Smooth muscle cell (in vitro differentiated cells): ENCODE measurements around the gene TGFA. TPM values are rescaled to one million over a fixed set of nuclear protein-coding genes. Genes with fewer than 3 reads are reported as not detected.

Experiments used
- DNase-seq: peaks from one replicate; lab custom pipeline; 2025; ENCODE audit not compliant: unreplicated experiment; lab: John Stamatoyannopoulos, UW
- H2AFZ ChIP-seq: fragments of 200-600 bp; sonication (generic); 2 replicates; pipeline ENCODE4 v1.6.0; 2016; ENCODE audit warnings: antibody characterized with exemption, low read depth, mild to moderate bottlenecking
- H3F3A ChIP-seq: fragments of 200-600 bp; sonication (generic); 2 replicates; pipeline ENCODE4 v1.6.0; 2017; ENCODE audit warnings: antibody characterized with exemption, low read depth
- H3K27ac ChIP-seq: fragments of 200-600 bp; sonication (generic); 2 replicates; pipeline ENCODE4 v1.5.1; 2016; ENCODE audit warnings: low read depth, mild to moderate bottlenecking
- H3K27me3 ChIP-seq: fragments of 200-600 bp; sonication (generic); 2 replicates; pipeline ENCODE4 v1.6.1; 2016; ENCODE audit warnings: low read depth, mild to moderate bottlenecking
- H3K36me3 ChIP-seq: fragments of 200-600 bp; sonication (generic); 2 replicates; pipeline ENCODE4 v1.5.1; 2016; ENCODE audit warnings: low read depth
- H3K4me1 ChIP-seq: fragments of 200-600 bp; sonication (generic); 2 replicates; pipeline ENCODE4 v1.5.1; 2016; ENCODE audit warnings: low read depth
- H3K4me2 ChIP-seq: fragments of 200-600 bp; sonication (generic); 2 replicates; pipeline ENCODE4 v1.6.0; 2016; ENCODE audit warnings: mild to moderate bottlenecking
- H3K4me3 ChIP-seq: fragments of 200-600 bp; sonication (generic); 2 replicates; pipeline ENCODE4 v1.5.1; 2016; ENCODE audit warnings: mild to moderate bottlenecking
- H3K79me2 ChIP-seq: fragments of 200-600 bp; sonication (generic); 2 replicates; pipeline ENCODE4 v1.6.0; 2016; ENCODE audit warnings: low read depth, mild to moderate bottlenecking
- H3K9ac ChIP-seq: fragments of 200-600 bp; sonication (generic); 2 replicates; pipeline ENCODE4 v1.6.0; 2016; ENCODE audit warnings: low read depth
- H3K9me3 ChIP-seq: fragments of 200-600 bp; sonication (generic); replicated peaks from 2 replicates; pipeline ENCODE4 v1.5.1; 2016; ENCODE audit warnings: low read depth
- H4K20me1 ChIP-seq: fragments of 200-600 bp; sonication (generic); 2 replicates; pipeline ENCODE4 v1.6.0; 2016; ENCODE audit warnings: low read depth
- CTCF ChIP-seq: fragments of 200-600 bp; sonication (generic); IDR thresholded peaks from 2 replicates; pipeline ENCODE4 v1.5.1; 2017; ENCODE audit warnings: borderline replicate concordance, mild to moderate bottlenecking, antibody characterized with exemption; ENCODE audit not compliant: insufficient read depth, poor library complexity, severe bottlenecking
- WGBS: methylation state at CpG from one replicate; pipeline ENCODE4 v1.1.7; 2016; ENCODE audit warnings: low lambda C conversion rate; 5-methylcytosine and 5-hydroxymethylcytosine counted together
- polyA plus RNA-seq: library from polyadenylated mRNA; unstranded; fragments of >200 nt; fragmentation: Nextera tagmentation; extraction: Ambion mirVana; gene quantifications from 2 replicates; pipeline ENCODE4 v1.2.1, GENCODE V29; 2016
- total RNA-seq: library from RNA; depleted of rRNA; stranded (reverse); fragments of >200 nt; gene quantifications from 2 replicates; pipeline ENCODE4 v1.2.3, GENCODE V29; 2014

The TGFA gene
- total and polyA plus RNA-seq, 2 experiments from 2014 or later, result 0.21 to 2.4 TPM

- Histone ChIP-seq H3K9ac (no peak overlapping the region), H3K27me3 (no peaks in the 10 kb centered on the region), H3K4me3 (no peak overlapping the region), H2AFZ (no peak overlapping the region), H3K4me2 (no peak overlapping the region), H3K9me3 (no peaks in the 10 kb centered on the region), H3K79me2 (no peaks in the 10 kb centered on the region), H3F3A (no peaks in the 10 kb centered on the region), H3K36me3 (no peaks in the 10 kb centered on the region), H3K4me1 (peaks cover 4% of the 10 kb centered on the region), H3K27ac (no peak overlapping the region), H4K20me1 (no peaks in the 10 kb centered on the region)
- no peak for DNase-seq
- 83% methylated on average over 3 of the region's 3 CpGs for WGBS
- TF ChIP-seq CTCF, result no peak
Measured at GRCh38 chr2:70520825-70521224, 32.8 kb downstream of the TGFA start.

- H3K9me3 ChIP-seq, result no peaks in the 10 kb centered on the region
- H3K4me1 ChIP-seq, result peaks cover under 1% of the 10 kb centered on the region
- H4K20me1 ChIP-seq, result no peaks in the 10 kb centered on the region
- no peak overlapping the region for H3K9ac ChIP-seq
- TF ChIP-seq CTCF, result no peak
- DNase-seq, result no peak
- WGBS, result 96% methylated on average over 2 of the region's 2 CpGs
- no peak overlapping the region for H3K27ac ChIP-seq
- H3K79me2 ChIP-seq, result no peaks in the 10 kb centered on the region
- H3K4me2 ChIP-seq, result no peak overlapping the region
- no peak overlapping the region for H2AFZ ChIP-seq
- H3K27me3 ChIP-seq, result no peaks in the 10 kb centered on the region
- H3F3A ChIP-seq, result no peaks in the 10 kb centered on the region
- no peak overlapping the region for H3K4me3 ChIP-seq
- H3K36me3 ChIP-seq, result no peaks in the 10 kb centered on the region
Measured at GRCh38 chr2:70519453-70519852, 34.2 kb downstream of the TGFA start.

- H3F3A ChIP-seq, result no peaks in the 10 kb centered on the region
- H3K27ac ChIP-seq, result no peak overlapping the region
- no peaks in the 10 kb centered on the region for H3K79me2 ChIP-seq
Measured at GRCh38 chr2:70518557-70518956, 35.1 kb downstream of the TGFA start.

More at GRCh38 chr2:70518557-70518956, 35.1 kb downstream of the TGFA start:
- Histone ChIP-seq H3K4me2 (no peak overlapping the region), H3K36me3 (no peaks in the 10 kb centered on the region), H3K4me1 (no peaks in the 10 kb centered on the region), H3K4me3 (no peak overlapping the region), H3K27me3 (no peaks in the 10 kb centered on the region), H4K20me1 (no peaks in the 10 kb centered on the region), H2AFZ (no peak overlapping the region), H3K9me3 (no peaks in the 10 kb centered on the region), H3K9ac (no peak overlapping the region)
- WGBS, result 100% methylated on average over 1 of the region's 1 CpG
- TF ChIP-seq CTCF, result no peak
- no peak for DNase-seq
